ENCODE results near the gene C9orf78.

Gene C9orf78

GRCh38 chr9:129781131-129781530, 53.9 kb downstream of the C9orf78 start:
- H3K27ac ChIP-seq = no peak overlapping the region

GRCh38 chr9:129779560-129780190, 55.4 kb downstream of the C9orf78 start:
- no peak overlapping the region for H3K27ac ChIP-seq
- DNase-seq (ENCODE audit: low read depth, low spot score) = no peak

More at GRCh38 chr9:129781131-129781530, 53.9 kb downstream of the C9orf78 start:
- no peak for DNase-seq (ENCODE audit: low read depth, low spot score)

- DNase-seq (ENCODE audit: low read depth, low spot score) = no peak
- H3K27ac ChIP-seq = no peak overlapping the region
Observed at GRCh38 chr9:129778469-129778868, 56.6 kb downstream of the C9orf78 start.

- DNase-seq (ENCODE audit: low read depth, low spot score) = no peak
Observed at GRCh38 chr9:129777769-129778130, 57.3 kb downstream of the C9orf78 start.

More at GRCh38 chr9:129777769-129778130, 57.3 kb downstream of the C9orf78 start:
- H3K27ac ChIP-seq = no peak overlapping the region

Data from epithelial cell of prostate (primary cell).